ENCODE measurements around the gene REEP1.

Gene REEP1

GRCh38 chr2:86301711-86302202 lies 35.7 kb downstream of the REEP1 start:
- FAIRE-seq: no peak
- peak; percentile 37 for DNase-seq (ENCODE audit: insufficient read length, low spot score)
- TF ChIP-seq CTCF (IDR thresholded peaks at IDR 0.05; ENCODE audit: insufficient read depth, missing control alignments): no peak

- FAIRE-seq (no peak), DNase-seq (ENCODE audit: insufficient read length, low spot score) (no peak)
- TF ChIP-seq CTCF (IDR thresholded peaks at IDR 0.05; ENCODE audit: insufficient read depth, missing control alignments): no peak
Measured at GRCh38 chr2:86301009-86301408, 36.4 kb downstream of the REEP1 start.

GRCh38 chr2:86300496-86300895 lies 36.9 kb downstream of the REEP1 start:
- DNase-seq (ENCODE audit: insufficient read length, low spot score) (no peak), FAIRE-seq (no peak)
- TF ChIP-seq CTCF (IDR thresholded peaks at IDR 0.05; ENCODE audit: insufficient read depth, missing control alignments): no peak

DNA sequence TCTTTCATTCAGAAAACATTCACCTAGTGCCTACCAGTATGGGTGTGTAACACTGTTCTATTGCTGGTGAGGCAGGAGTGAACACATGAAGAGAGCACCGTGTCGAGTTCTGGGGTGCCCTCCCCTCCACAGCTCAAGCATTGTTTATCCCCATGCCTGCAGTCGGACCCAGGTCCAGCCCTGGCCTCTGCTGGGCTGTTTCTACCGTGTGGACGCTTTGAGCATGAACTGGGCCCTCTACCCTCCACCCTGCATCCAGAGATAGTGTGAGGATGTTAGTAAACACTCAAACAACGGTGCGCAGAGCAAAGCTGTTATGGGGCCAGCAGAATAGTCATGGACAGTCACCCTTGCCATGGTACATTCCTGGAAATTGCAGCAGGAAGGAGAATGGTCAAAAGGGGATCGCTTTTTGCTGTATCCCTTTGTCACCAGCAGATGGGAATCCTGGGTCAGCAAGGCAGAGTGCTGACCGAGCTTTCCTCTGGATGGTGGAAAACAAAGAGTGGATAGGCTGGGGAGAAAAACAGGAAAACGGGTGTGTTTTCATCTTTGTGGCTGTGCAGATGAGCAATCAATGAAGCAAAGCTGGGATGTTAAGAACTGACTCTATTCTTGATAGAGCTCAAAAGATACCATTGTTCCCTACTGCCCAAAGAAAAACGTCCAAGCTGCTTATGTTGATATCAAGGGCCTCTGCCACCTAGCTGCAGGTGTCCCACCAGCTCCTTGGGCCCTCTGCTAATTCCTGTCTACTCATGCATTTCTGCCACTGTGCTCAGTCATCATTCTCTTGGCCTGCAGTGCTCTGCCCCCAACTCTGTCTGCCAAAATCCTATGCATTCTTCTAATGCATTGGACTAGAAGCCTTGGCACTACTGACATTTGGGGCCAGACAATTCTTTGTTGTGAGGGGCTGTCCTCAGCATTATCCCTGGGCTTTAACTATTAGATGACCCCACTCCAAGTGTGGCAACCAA lies 38.7 kb downstream of the REEP1 start:
- TF ChIP-seq CTCF (IDR thresholded peaks at IDR 0.05; ENCODE audit: insufficient read depth, missing control alignments): peak; percentile 22
- no peak for FAIRE-seq
- no peak for DNase-seq (ENCODE audit: insufficient read length, low spot score)

GRCh38 chr2:86297382-86298147 lies 39.9 kb downstream of the REEP1 start:
- DNase-seq (ENCODE audit: insufficient read length, low spot score): no peak
- no peak for FAIRE-seq
- peak; percentile 17 for TF ChIP-seq CTCF (IDR thresholded peaks at IDR 0.05; ENCODE audit: insufficient read depth, missing control alignments)

DNA sequence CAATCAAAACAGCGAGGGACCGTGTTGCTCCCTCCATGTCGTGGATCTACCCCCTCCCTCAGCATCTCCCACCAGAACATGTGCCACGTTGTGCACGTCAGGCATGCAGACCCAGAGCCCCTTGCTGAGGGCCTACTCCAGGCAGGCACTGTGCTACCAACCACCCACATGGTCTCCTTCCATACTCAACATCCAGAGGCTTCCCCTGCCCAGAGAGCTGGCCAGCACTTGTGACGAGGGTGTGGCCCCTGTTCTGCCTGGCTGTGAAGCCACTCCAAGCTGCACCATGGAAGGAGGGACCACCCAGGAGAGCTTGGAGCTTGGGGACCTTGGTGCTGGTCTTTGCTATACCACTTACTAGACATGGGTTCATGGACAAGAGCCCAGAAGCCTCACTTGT lies 40.5 kb downstream of the REEP1 start:
- no peak for DNase-seq (ENCODE audit: insufficient read length, low spot score)
- FAIRE-seq: no peak
- no peak for TF ChIP-seq CTCF (IDR thresholded peaks at IDR 0.05; ENCODE audit: insufficient read depth, missing control alignments)
